H1 (cell line): ENCODE measurements around the gene RBM20. TPM values are rescaled to one million over a fixed set of nuclear protein-coding genes. Genes with fewer than 3 reads are reported as not detected.

Experiments used
- CTCF ChIA-PET: fragments of 300-600 bp; sonication (Branson Sonifier 250); formaldehyde crosslinking; loops from one replicate; lab custom pipeline; 2021; ENCODE audit not compliant: partially characterized antibody; lab: Charles Lee
- POLR2A ChIA-PET: fragments of 300-600 bp; sonication (Branson Sonifier 250); formaldehyde crosslinking; loops from one replicate; lab custom pipeline; 2021; ENCODE audit warnings: inconsistent platforms; ENCODE audit not compliant: partially characterized antibody; lab: Charles Lee
- DNase-seq, 2 experiments: peaks; one replicate each; pipeline versions ENCODE4 v3.0.0 to v3.0.0-alpha.2; 2010 to 2022; ENCODE audit warnings: low spot score in 2 of 2, low read depth in 1 of 2, mixed read lengths in 1 of 2
- FAIRE-seq: peaks from 2 replicates; lab custom pipeline; 2011; peaks lifted over from hg19 to GRCh38; lab: Jason Lieb, UNC
- H2AFZ ChIP-seq: 2 replicates; pipeline ENCODE4 v1.8.1; 2012; ENCODE audit warnings: low read length, inconsistent platforms
- H2AK5ac ChIP-seq: 2 replicates; pipeline ENCODE4 v1.6.1; 2013; ENCODE audit warnings: low read depth, low read length
- H2BK120ac ChIP-seq: replicated peaks from 2 replicates; pipeline ENCODE3; 2013; ENCODE audit warnings: low read depth, low read length, inconsistent platforms
- H2BK12ac ChIP-seq: 2 replicates; pipeline ENCODE4 v1.6.1; 2013; ENCODE audit warnings: low read depth, low read length
- H2BK15ac ChIP-seq: 2 replicates; pipeline ENCODE4 v1.6.1; 2013; ENCODE audit warnings: low read length
- H2BK20ac ChIP-seq: 2 replicates; pipeline ENCODE4 v1.6.1; 2013; ENCODE audit warnings: low read length
- H2BK5ac ChIP-seq: 2 replicates; pipeline ENCODE4 v1.6.1; 2013; ENCODE audit warnings: low read depth, low read length
- H3K14ac ChIP-seq: 2 replicates; pipeline ENCODE4 v1.6.1; 2013; ENCODE audit warnings: inconsistent platforms; ENCODE audit not compliant: insufficient read length
- H3K18ac ChIP-seq: 2 replicates; pipeline ENCODE4 v1.6.1; 2013; ENCODE audit warnings: low read length; ENCODE audit errors: extremely low read depth
- H3K23ac ChIP-seq: 2 replicates; pipeline ENCODE4 v1.6.1; 2013; ENCODE audit warnings: inconsistent platforms; ENCODE audit not compliant: insufficient read length
- H3K23me2 ChIP-seq: 2 replicates; pipeline ENCODE4 v1.6.1; 2013; ENCODE audit warnings: low read depth, low read length
- H3K27ac ChIP-seq: 2 replicates; pipeline ENCODE4 v1.6.1; 2011; ENCODE audit warnings: low read depth, low read length, inconsistent platforms
- H3K27me3 ChIP-seq, 4 experiments: replicated peaks in 1 of 4; 1 replicate in 1 of 4; 2 replicates in 3 of 4; pipeline versions ENCODE4 v1.6.1 to v1.8.1; 2011 to 2013; ENCODE audit warnings: low read length in 3 of 4, mild to moderate bottlenecking in 3 of 4, inconsistent platforms in 2 of 4, mixed read lengths in 2 of 4, moderate library complexity in 1 of 4; ENCODE audit not compliant: control insufficient read depth in 3 of 4, insufficient read depth in 3 of 4; ENCODE audit errors: extremely low read depth in 1 of 4
- H3K36me3 ChIP-seq, 4 experiments: 2 replicates each; pipeline versions ENCODE4 v1.6.1 to v1.8.1; 2011 to 2013; ENCODE audit warnings: mild to moderate bottlenecking in 4 of 4, low read length in 3 of 4, moderate library complexity in 2 of 4, control low read depth in 1 of 4, inconsistent platforms in 1 of 4; ENCODE audit not compliant: insufficient read depth in 4 of 4, control insufficient read depth in 2 of 4
- H3K4ac ChIP-seq: replicated peaks from 2 replicates; pipeline ENCODE3; 2013; ENCODE audit warnings: low read length, low read depth, mixed read lengths, inconsistent platforms; ENCODE audit not compliant: insufficient read length
- H3K4me1 ChIP-seq, 4 experiments: replicated peaks in 1 of 4; 1 replicate in 1 of 4; 2 replicates in 3 of 4; pipeline versions ENCODE4 v1.6.1 to v1.8.1; 2011 to 2013; ENCODE audit warnings: low read length in 3 of 4, inconsistent platforms in 2 of 4, mixed read lengths in 1 of 4; ENCODE audit not compliant: insufficient read depth in 4 of 4, control insufficient read depth in 3 of 4
- H3K4me2 ChIP-seq, 2 experiments: 2 replicates each; pipeline versions ENCODE4 v1.6.1 to v1.8.1; 2011 to 2013; ENCODE audit warnings: low read depth in 2 of 2, low read length in 2 of 2, control low read depth in 1 of 2, inconsistent platforms in 1 of 2, mild to moderate bottlenecking in 1 of 2; ENCODE audit not compliant: insufficient read depth in 1 of 2
- H3K4me3 ChIP-seq, 4 experiments: fragments of 200-600, 300-600 bp in 1 of 4; sonication (generic), shearing (Covaris generic), sonication (Bioruptor Twin) in 1 of 4; 2 replicates each; pipeline versions ENCODE4 v1.5.1 to v1.8.1; 2011 to 2016; ENCODE audit warnings: low read length in 4 of 4, low read depth in 3 of 4, control low read depth in 2 of 4, inconsistent platforms in 2 of 4, mild to moderate bottlenecking in 2 of 4, mixed read lengths in 1 of 4, moderate library complexity in 1 of 4; ENCODE audit not compliant: insufficient read depth in 2 of 4; ENCODE audit errors: extremely low read depth in 1 of 4
- H3K56ac ChIP-seq: replicated peaks from 2 replicates; pipeline ENCODE3; 2013; ENCODE audit warnings: low read depth, mild to moderate bottlenecking, mixed read lengths, low read length, inconsistent platforms; ENCODE audit not compliant: insufficient read length
- H3K79me1 ChIP-seq: 2 replicates; pipeline ENCODE4 v1.6.1; 2013; ENCODE audit warnings: low read depth, low read length, control low read depth
- H3K79me2 ChIP-seq, 2 experiments: 2 replicates each; pipeline versions ENCODE4 v1.6.1 to v1.8.1; 2012 to 2013; ENCODE audit warnings: low read length in 2 of 2, mild to moderate bottlenecking in 2 of 2, inconsistent platforms in 1 of 2; ENCODE audit not compliant: insufficient read depth in 2 of 2, control insufficient read depth in 1 of 2
- H3K9ac ChIP-seq, 4 experiments: replicated peaks in 1 of 4; 1 replicate in 1 of 4; 2 replicates in 3 of 4; pipeline versions ENCODE4 v1.6.1 to v1.8.1; 2011 to 2013; ENCODE audit warnings: low read depth in 3 of 4, low read length in 3 of 4, control low read depth in 2 of 4, mild to moderate bottlenecking in 2 of 4, moderate library complexity in 2 of 4, inconsistent platforms in 1 of 4; ENCODE audit errors: extremely low read depth in 1 of 4
- H3K9me3 ChIP-seq, 2 experiments: 2 replicates each; pipeline versions ENCODE4 v1.6.1 to v1.8.1; 2012 to 2013; ENCODE audit warnings: mild to moderate bottlenecking in 2 of 2, moderate library complexity in 2 of 2, control low read depth in 1 of 2, inconsistent platforms in 1 of 2, low read depth in 1 of 2, low read length in 1 of 2, mixed read lengths in 1 of 2; ENCODE audit not compliant: insufficient read depth in 2 of 2
- H4K20me1 ChIP-seq, 2 experiments: replicated peaks in 1 of 2; 2 replicates each; pipeline versions ENCODE3 to v1.8.1; 2011 to 2013; ENCODE audit warnings: inconsistent platforms in 2 of 2, low read length in 2 of 2, mild to moderate bottlenecking in 1 of 2; ENCODE audit not compliant: insufficient read depth in 2 of 2, control insufficient read depth in 1 of 2
- H4K5ac ChIP-seq: 2 replicates; pipeline ENCODE4 v1.6.1; 2013; ENCODE audit warnings: low read length, low read depth, mixed read lengths, inconsistent platforms; ENCODE audit not compliant: insufficient read length
- H4K8ac ChIP-seq: 2 replicates; pipeline ENCODE4 v1.8.0; 2013; ENCODE audit warnings: mild to moderate bottlenecking, moderate library complexity, low read length, inconsistent platforms; ENCODE audit not compliant: insufficient read depth; ENCODE audit errors: extremely low read depth
- H4K91ac ChIP-seq: replicated peaks from 2 replicates; pipeline ENCODE3; 2013; ENCODE audit warnings: low read length, mixed read lengths, inconsistent platforms; ENCODE audit not compliant: insufficient read length
- CBX8 ChIP-seq: fragments of 300-800, 300-1000 bp; sonication (generic); IDR thresholded peaks from 2 replicates; pipeline ENCODE4 v1.7.1; 2016; ENCODE audit warnings: low read depth, low read length, borderline replicate concordance
- FOSL1 ChIP-seq: IDR thresholded peaks from 2 replicates; pipeline ENCODE4 v1.6.1; 2011; ENCODE audit warnings: mild to moderate bottlenecking, low read depth, low read length, moderate library complexity; ENCODE audit not compliant: insufficient read depth
- KDM1A ChIP-seq: fragments of 200-600, 300-600 bp; sonication (generic); IDR thresholded peaks from 2 replicates; pipeline ENCODE4 v1.7.1; 2016; ENCODE audit warnings: mild to moderate bottlenecking, low read length, borderline replicate concordance
- NANOG ChIP-seq: IDR thresholded peaks from 2 replicates; pipeline ENCODE4 v1.6.1; 2011; ENCODE audit warnings: low read length, low read depth, mild to moderate bottlenecking, inconsistent platforms; ENCODE audit not compliant: insufficient read depth, poor library complexity, severe bottlenecking
- RFX5 ChIP-seq: IDR thresholded peaks from 2 replicates; pipeline ENCODE4 v1.6.1; 2011; ENCODE audit warnings: low read depth, low read length, improper control_type of control experiment, borderline replicate concordance
- RNF2 ChIP-seq: fragments of 200-900, 300-1000 bp; sonication (generic); IDR thresholded peaks from 2 replicates; pipeline ENCODE4 v1.7.1; 2016; ENCODE audit warnings: borderline replicate concordance, low read depth, mild to moderate bottlenecking, antibody characterized with exemption, low read length; ENCODE audit not compliant: poor library complexity, severe bottlenecking; ENCODE audit errors: missing control alignments
- SIX5 ChIP-seq: IDR thresholded peaks from 2 replicates; pipeline ENCODE4 v1.6.1; 2011; ENCODE audit warnings: mild to moderate bottlenecking, low read depth, low read length
- SP2 ChIP-seq: IDR thresholded peaks from 2 replicates; pipeline ENCODE4 v1.6.1; 2012; ENCODE audit warnings: mild to moderate bottlenecking, low read length, inconsistent platforms
- SRF ChIP-seq: IDR thresholded peaks from 2 replicates; pipeline ENCODE4 v1.6.1; 2011; ENCODE audit warnings: mild to moderate bottlenecking, low read depth, low read length, moderate library complexity
- SUZ12 ChIP-seq: fragments of 200-600 bp; sonication (generic); IDR thresholded peaks from 2 replicates; pipeline ENCODE4 v1.6.1; 2012; ENCODE audit warnings: mild to moderate bottlenecking, inconsistent platforms, low read length, moderate library complexity, mixed read lengths
- TCF12 ChIP-seq: IDR thresholded peaks from 2 replicates; pipeline ENCODE4 v1.6.1; 2011; ENCODE audit warnings: low read depth, mild to moderate bottlenecking, low read length
- YY1 ChIP-seq: IDR thresholded peaks from 2 replicates; pipeline ENCODE4 v1.6.1; 2011; ENCODE audit warnings: low read depth, mild to moderate bottlenecking, low read length
- ZNF274 ChIP-seq: IDR thresholded peaks from 2 replicates; pipeline ENCODE4 v1.7.0; 2012; ENCODE audit warnings: low read length, borderline replicate concordance; ENCODE audit errors: extremely low read depth
- WGBS, 2 experiments: shearing (Covaris generic) in 1 of 2; methylation state at CpG; one replicate each; pipeline versions ENCODE4 v1.1.6 to v1.1.7; 2013 to 2015; ENCODE audit warnings: low lambda C conversion rate in 2 of 2, mixed read lengths in 2 of 2, inconsistent platforms in 1 of 2, low coverage in 1 of 2, missing lambda C conversion rate in 1 of 2; ENCODE audit not compliant: insufficient replicate concordance in 2 of 2, insufficient coverage in 1 of 2, insufficient read length in 1 of 2; ENCODE audit errors: extremely low coverage in 1 of 2, missing lambda C conversion rate in 1 of 2; 5-methylcytosine and 5-hydroxymethylcytosine counted together
- polyA plus RNA-seq, 7 experiments: library from polyadenylated mRNA; depleted of rRNA in 3 of 7; stranded (reverse) in 5 of 7; unstranded in 2 of 7; fragments of >200 nt in 5 of 7; fragments of 200-250 nt in 2 of 7; gene quantifications; 1 replicate in 5 of 7; 2 replicates in 1 of 7; 4 replicates in 1 of 7; pipeline versions ENCODE4 v1.2.1 to v1.2.3, GENCODE V29; 2011 to 2013; ENCODE audit warnings: missing spikeins in 2 of 7, mixed read lengths in 2 of 7
- total RNA-seq: library from RNA; stranded (reverse); fragmentation: NEBNext Ultra II Directional; extraction: Animal tissue kit (Norgen Biotek cat#: 25700); gene quantifications from 2 replicates; pipeline ENCODE4 v1.2.1, GENCODE V29; 2021
- TF ChIP-seq, protein P1 (sequence below): IDR thresholded peaks from 2 replicates; pipeline ENCODE4 v1.6.1; 2012; ENCODE audit warnings: inconsistent platforms

The RBM20 gene
- total and polyA plus RNA-seq, 2 of the 8 experiments (the other 6 are each of a cell fraction or from before 2014, with no cell fraction given) = 0.05 to 0.63 TPM

DNA sequence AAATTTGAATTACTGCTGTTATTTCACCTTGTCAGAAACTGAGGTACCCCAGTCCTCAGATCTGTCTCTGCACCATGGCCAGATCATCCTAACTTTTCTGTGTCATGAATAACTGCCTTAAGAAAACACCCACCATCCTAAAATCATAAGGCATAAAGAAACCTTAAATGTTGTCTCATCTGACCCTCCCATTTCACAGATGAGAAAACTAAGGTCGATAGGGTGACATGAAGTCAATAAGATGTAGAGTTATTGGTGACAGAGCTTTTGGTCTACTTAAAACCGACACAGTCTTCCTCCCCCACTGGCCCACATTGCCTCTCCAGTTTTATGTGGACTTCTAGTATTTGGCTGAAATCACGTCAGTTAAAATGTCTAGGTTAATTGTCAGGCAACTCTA lies 126.1 kb downstream of the RBM20 start:
- Histone ChIP-seq H3K23me2 (no peaks in the 10 kb centered on the region), H4K20me1 (no peaks in the 10 kb centered on the region), H3K4ac (no peak overlapping the region), H2BK12ac (no peak overlapping the region), H3K14ac (no peak overlapping the region), H3K18ac (no peak overlapping the region), H3K27me3 (no peaks in the 10 kb centered on the region), H2BK120ac (no peak overlapping the region), H3K4me3 (no peak overlapping the region), H2AK5ac (no peak overlapping the region), H3K27ac (no peak overlapping the region), H3K79me2 (no peaks in the 10 kb centered on the region), H2AFZ (no peak overlapping the region), H4K5ac (no peak overlapping the region), H4K8ac (no peak overlapping the region), H3K9ac (no peak overlapping the region), H3K4me2 (no peak overlapping the region), H3K56ac (no peak overlapping the region), H2BK15ac (no peak overlapping the region), H3K4me1 (no peaks in the 10 kb centered on the region; a peak in 1 of 7 replicates), H3K23ac (no peak overlapping the region), H2BK20ac (no peak overlapping the region), H3K79me1 (no peaks in the 10 kb centered on the region), H2BK5ac (no peak overlapping the region), H3K36me3 (no peaks in the 10 kb centered on the region), H3K9me3 (peaks cover 0 to 6% of the 10 kb centered on the region in 2 experiments; a peak in 1 of 4 replicates), H4K91ac (no peak overlapping the region)
- DNase-seq = no peak
- ChIA-PET CTCF (interaction anchor here (1.0 kb wide), 1 partner anchor 39 kb away, joined by 3 read pairs; no protein-coding TSS in a partner anchor), POLR2A (no interaction called here)
- no peak for FAIRE-seq
- 95% methylated on average over 3 of the region's 3 CpGs; no CpG with 5 or more reads in 1 of the 2 experiments for WGBS, 2 experiments
- no peak for TF ChIP-seq RFX5
- TF ChIP-seq, protein P1, sequence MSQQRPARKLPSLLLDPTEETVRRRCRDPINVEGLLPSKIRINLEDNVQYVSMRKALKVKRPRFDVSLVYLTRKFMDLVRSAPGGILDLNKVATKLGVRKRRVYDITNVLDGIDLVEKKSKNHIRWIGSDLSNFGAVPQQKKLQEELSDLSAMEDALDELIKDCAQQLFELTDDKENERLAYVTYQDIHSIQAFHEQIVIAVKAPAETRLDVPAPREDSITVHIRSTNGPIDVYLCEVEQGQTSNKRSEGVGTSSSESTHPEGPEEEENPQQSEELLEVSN = no peak
- TF ChIP-seq SIX5 = no peak
- no peak for TF ChIP-seq NANOG
- no peak for TF ChIP-seq KDM1A
- TF ChIP-seq FOSL1 = no peak
- no peak for TF ChIP-seq SUZ12
- no peak for TF ChIP-seq RNF2
- no peak for TF ChIP-seq TCF12
- TF ChIP-seq SRF = no peak
- TF ChIP-seq SP2 = no peak
- TF ChIP-seq CBX8 = no peak
- TF ChIP-seq YY1 = no peak
- TF ChIP-seq ZNF274 = no peak
